ENCODE data around the gene SERTAD3. TPM values are rescaled to one million over a fixed set of nuclear protein-coding genes. Genes with fewer than 3 reads are reported as not detected.

The SERTAD3 gene
- total and polyA plus RNA-seq, 2 of the 4 experiments (the other 2 are of a cell fraction), result 20.5 to 23.3 TPM

GRCh38 chr19:40417643-40417981 lies 26.5 kb downstream of the SERTAD3 start:
- peak overlapping the region; percentile 94 for H2AFZ ChIP-seq (replicated peaks; ENCODE audit: low read length, poor library complexity)
- intact Hi-C loops (cut with micrococcal nuclease) (no loop called here), dilution Hi-C loops (cut with HindIII; ENCODE audit: low sequenced_read_pairs, unreplicated experiment) (no loop called here), in situ Hi-C loops (cut with MboI; ENCODE audit: low sequenced_read_pairs) (no loop called here)
- WGBS, 2 experiments (ENCODE audit: extremely low coverage in 2 of 2, insufficient read length in 1 of 2), result 92% methylated on average over 2 of the region's 4 CpGs; no CpG with 5 or more reads in 1 of the 2 experiments
- H3K27ac ChIP-seq (ENCODE audit: insufficient read depth, low read length), result no peak overlapping the region; the same call in 1 of the 2 replicates
- peak overlapping the region; percentile 18; the same call in 1 of the 2 replicates for H2BK20ac ChIP-seq (ENCODE audit: low read depth, low read length)
- ATAC-seq (ENCODE audit: low read depth), result no peak
- no peaks in the 10 kb centered on the region for H3K27me3 ChIP-seq (ENCODE audit: control insufficient read depth, insufficient read depth, low read length)
- no peak overlapping the region for H3K4me2 ChIP-seq (ENCODE audit: low read depth, low read length)
- BruUV-seq (replicated peaks), result no TSS peak
- peak overlapping the region; percentile 50 to 90; a peak in 3 of 4 replicates for H4K8ac ChIP-seq (ENCODE audit: low read depth in 2 of 2, low read length in 2 of 2)
- H3K4me1 ChIP-seq (ENCODE audit: control insufficient read depth, insufficient read depth, low read length), result peaks cover 8% of the 10 kb centered on the region
- peak overlapping the region; percentile 66 for H3K4ac ChIP-seq (ENCODE audit: low read depth, low read length)
- peak overlapping the region; percentile 46; the same call in 2 of the 3 replicates for H2BK15ac ChIP-seq (ENCODE audit: low read depth, low read length)
- H4K20me1 ChIP-seq (ENCODE audit: insufficient read depth, low read length), result no peaks in the 10 kb centered on the region
- H3K9me3 ChIP-seq (ENCODE audit: control insufficient read depth, insufficient read depth, low read length), result no peaks in the 10 kb centered on the region
- H3K36me3 ChIP-seq (ENCODE audit: control insufficient read depth, insufficient read depth, low read length), result peaks cover 5% of the 10 kb centered on the region
- H3K9me1 ChIP-seq (ENCODE audit: insufficient read depth, low read length), result peaks cover 9% of the 10 kb centered on the region
- TF ChIP-seq RAD21 (IDR thresholded peaks at IDR 0.05; ENCODE audit: low read length) (no peak), BHLHE40 (IDR thresholded peaks at IDR 0.05; ENCODE audit: low read depth, low read length) (no peak), SMC3 (IDR thresholded peaks at IDR 0.05; ENCODE audit: low read depth, low read length) (no peak), RFX5 (IDR thresholded peaks at IDR 0.05; ENCODE audit: low read depth, low read length) (no peak), ELK1 (IDR thresholded peaks at IDR 0.05; ENCODE audit: borderline replicate concordance, low read depth, low read length) (no peak), RCOR1 (IDR thresholded peaks at IDR 0.05; ENCODE audit: insufficient replicate concordance, low read length) (no peak), CTCF (conservative IDR thresholded peaks at IDR 0.05; ENCODE audit: low read depth, low read length) (no peak), MAFK (IDR thresholded peaks at IDR 0.05; ENCODE audit: low read depth, low read length) (no peak), FOS (IDR thresholded peaks at IDR 0.05; ENCODE audit: low read depth, low read length) (no peak)
- H4K5ac ChIP-seq (ENCODE audit: low read depth, low read length), result peak overlapping the region; percentile 9; the same call in 1 of the 2 replicates
- CTCF ChIA-PET, result interaction anchor here (0.6 kb wide), 1 partner anchor 277 kb away, joined by 4 read pairs; no protein-coding TSS in a partner anchor
- H2BK5ac ChIP-seq (ENCODE audit: low read depth, low read length, poor library complexity, severe bottlenecking), result peak overlapping the region; percentile 53
- H3K79me1 ChIP-seq (ENCODE audit: low read depth in 1 of 2, low read length in 2 of 2), result peaks cover 0 to 16% of the 10 kb centered on the region in 2 experiments; a peak in 1 of 4 replicates
- no peak overlapping the region for H3K56ac ChIP-seq (ENCODE audit: extremely low read depth, insufficient read depth, low read length)
- peak overlapping the region; percentile 26 for H3K14ac ChIP-seq (replicated peaks; ENCODE audit: low read depth, low read length)
- H3K4me3 ChIP-seq (ENCODE audit: insufficient read depth, low read depth, low read length), result no peak overlapping the region
- H2BK120ac ChIP-seq (ENCODE audit: low read depth, low read length), result peak overlapping the region; percentile 58
- H2AK5ac ChIP-seq (ENCODE audit: low read depth, low read length), result peak overlapping the region; percentile 81
- H3K23ac ChIP-seq (ENCODE audit: low read depth, low read length), result no peak overlapping the region
- peak overlapping the region; percentile 81 for H4K91ac ChIP-seq (ENCODE audit: insufficient read depth, low read depth, low read length)
- H3K9ac ChIP-seq (ENCODE audit: low read depth, low read length), result no peak overlapping the region
- DNase-seq, result no peak
- H3K18ac ChIP-seq (ENCODE audit: low read depth, low read length), result no peak overlapping the region
- H2AK9ac ChIP-seq (replicated peaks; ENCODE audit: low read depth, low read length, poor library complexity), result peak overlapping the region; percentile 85
- POLR2A ChIA-PET (ENCODE audit: unreplicated experiment), result interaction anchor here (1.3 kb wide), 1 partner anchor 9 kb away, joined by 4 read pairs; no protein-coding TSS in a partner anchor

All from IMR-90 (cell line).